ENCODE data around the gene SC5D. TPM values are rescaled to one million over a fixed set of nuclear protein-coding genes. Genes with fewer than 3 reads are reported as not detected.

The SC5D gene
- total RNA-seq, 4 donors from 2014 or later: 12.9 to 31.5 (median 20.3) TPM

DNA sequence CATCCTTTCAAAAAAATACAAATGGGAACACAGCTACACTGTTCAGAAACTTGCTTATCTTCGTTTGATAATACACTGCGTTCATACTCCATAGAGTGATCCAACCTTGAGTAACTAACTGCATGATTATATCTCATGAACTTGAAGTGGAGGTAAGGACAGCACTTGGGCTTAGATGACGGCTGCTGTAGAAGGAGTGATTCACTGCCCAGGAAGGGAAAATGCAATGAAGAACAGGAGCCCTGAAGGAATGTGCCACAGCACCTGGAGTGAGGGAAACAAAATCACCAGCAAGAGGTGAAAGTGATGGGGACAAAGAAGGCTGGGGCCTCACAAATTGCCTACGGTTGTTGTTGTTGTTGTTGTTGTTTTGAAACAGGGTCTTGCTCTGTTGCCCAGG, 44.1 kb upstream of the SC5D start:
- H3K4me1 ChIP-seq: peaks cover 0 to 4% (median 2%) of the 10 kb centered on the region in 4 donors
- intact Hi-C loops (cut with DNase I; ENCODE audit: low total_unique reads): loop anchor here (10.0 kb wide), 1 partner anchor 346 kb away; no protein-coding TSS in a partner anchor
- no peaks in the 10 kb centered on the region for H3K36me3 ChIP-seq
- H3K27me3 ChIP-seq: peaks cover 3% of the 10 kb centered on the region
- no peak overlapping the region for H3K27ac ChIP-seq
- no peak overlapping the region for H3K4me3 ChIP-seq
- in situ Hi-C loops (cut with MboI; ENCODE audit: low pct_ligation_motif_present in 1 of 4, low pct_unique_long_range_greater_than_20kb in 1 of 4, low sequenced_read_pairs in 3 of 4): loop anchor here in 1 of 4 donors (10.0 kb wide), 1 partner anchor 346 kb away; no protein-coding TSS in a partner anchor
- WGBS, 2 donors (ENCODE audit: low coverage in 1 of 2): 79 to 84% methylated on average over 3 to 4 of the region's 4 CpGs
- H3K9me3 ChIP-seq: no peaks in the 10 kb centered on the region
- no peak for DNase-seq
- TF ChIP-seq EP300 (IDR thresholded peaks at IDR 0.05; ENCODE audit: low read depth) (no peak), POLR2AphosphoS5 (IDR thresholded peaks at IDR 0.05) (no peak), POLR2A (IDR thresholded peaks at IDR 0.05) (no peak), CTCF (IDR thresholded peaks at IDR 0.05) (no peak)

DNA sequence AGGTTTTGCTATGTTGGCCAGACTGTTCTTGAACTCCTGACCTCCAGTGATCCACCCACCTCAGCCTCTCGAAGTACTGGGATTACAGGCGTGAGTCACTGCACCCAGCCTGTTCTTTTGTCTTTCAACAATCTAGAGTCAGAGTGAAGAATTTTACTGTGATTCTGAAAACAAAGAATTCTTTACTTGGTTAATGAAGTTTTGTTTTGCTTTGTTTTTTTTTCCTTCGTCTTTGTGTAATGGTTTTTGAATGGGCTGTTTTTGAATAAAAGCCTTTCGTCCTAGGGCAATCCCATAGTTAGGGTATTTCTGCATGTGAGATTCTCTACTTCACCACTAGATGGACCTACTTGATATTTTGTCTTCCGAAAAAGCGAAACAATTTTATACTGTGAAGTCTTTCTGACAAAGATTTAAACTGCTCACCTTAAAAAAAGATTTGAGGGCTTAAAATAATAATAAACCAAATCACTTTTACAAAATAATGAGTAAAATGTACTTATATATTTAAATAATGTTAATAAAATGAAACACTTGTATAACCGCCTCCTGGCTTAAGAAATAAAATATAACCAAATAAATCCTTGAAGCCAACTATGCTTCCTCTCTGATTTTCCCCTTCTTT, 43.4 kb upstream of the SC5D start:
- Histone ChIP-seq H3K27ac (no peak overlapping the region), H3K27me3 (peaks cover 5% of the 10 kb centered on the region), H3K9me3 (no peaks in the 10 kb centered on the region), H3K36me3 (no peaks in the 10 kb centered on the region), H3K4me1 (peaks cover 0 to 4% (median 2%) of the 10 kb centered on the region in 4 donors), H3K4me3 (no peak overlapping the region)
- in situ Hi-C loops (cut with MboI; ENCODE audit: low pct_ligation_motif_present in 1 of 4, low pct_unique_long_range_greater_than_20kb in 1 of 4, low sequenced_read_pairs in 3 of 4): loop anchor here in 1 of 4 donors (10.0 kb wide), 1 partner anchor 346 kb away; no protein-coding TSS in a partner anchor
- TF ChIP-seq CTCF (IDR thresholded peaks at IDR 0.05) (peak; percentile 67 to 83 (median 80)), EP300 (IDR thresholded peaks at IDR 0.05; ENCODE audit: low read depth) (no peak)
- DNase-seq: no peak
- whole genome bisulfite sequencing, 2 donors (ENCODE audit: low coverage in 1 of 2): 23 to 34% methylated on average over 7 of the region's 7 CpGs
- intact Hi-C loops (cut with DNase I; ENCODE audit: low total_unique reads): loop anchor here (10.0 kb wide), 1 partner anchor 346 kb away; no protein-coding TSS in a partner anchor

DNA sequence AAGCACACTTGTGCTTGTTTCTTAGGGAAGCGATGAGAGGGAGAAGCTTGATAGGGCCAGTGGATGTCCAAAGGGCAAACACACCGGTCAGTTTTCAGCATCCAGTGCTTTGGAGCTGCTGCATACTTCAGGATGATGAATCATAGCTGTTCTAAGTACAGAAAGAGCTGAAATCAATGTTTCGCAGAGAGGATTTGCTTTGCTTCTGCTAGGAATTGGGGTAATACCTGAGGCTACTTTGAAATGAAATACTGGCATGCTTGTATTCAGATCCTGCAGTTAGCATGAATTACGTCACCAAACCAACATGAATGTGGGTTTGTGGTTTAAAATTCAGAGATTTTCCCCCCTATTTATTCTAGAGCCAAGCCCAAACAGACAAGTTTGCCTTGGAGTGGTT, 41.7 kb upstream of the SC5D start:
- peaks cover 9% of the 10 kb centered on the region for H3K27me3 ChIP-seq
- H3K4me1 ChIP-seq: peaks cover 0 to 4% (median 2%) of the 10 kb centered on the region in 4 donors
- H3K4me3 ChIP-seq: no peak overlapping the region
- WGBS, 2 donors (ENCODE audit: low coverage in 1 of 2): 84 to 94% methylated on average over 2 to 4 of the region's 4 CpGs
- no peak overlapping the region for H3K27ac ChIP-seq
- no peak for DNase-seq
- intact Hi-C loops (cut with DNase I; ENCODE audit: low total_unique reads): no loop called here
- in situ Hi-C loops (cut with MboI; ENCODE audit: low pct_ligation_motif_present in 1 of 4, low pct_unique_long_range_greater_than_20kb in 1 of 4, low sequenced_read_pairs in 3 of 4): loop anchor here in 1 of 4 donors (25.0 kb wide), 1 partner anchor 89 kb away; no protein-coding TSS in a partner anchor
- no peaks in the 10 kb centered on the region for H3K9me3 ChIP-seq
- TF ChIP-seq POLR2A (IDR thresholded peaks at IDR 0.05): no peak
- no peaks in the 10 kb centered on the region for H3K36me3 ChIP-seq

DNA sequence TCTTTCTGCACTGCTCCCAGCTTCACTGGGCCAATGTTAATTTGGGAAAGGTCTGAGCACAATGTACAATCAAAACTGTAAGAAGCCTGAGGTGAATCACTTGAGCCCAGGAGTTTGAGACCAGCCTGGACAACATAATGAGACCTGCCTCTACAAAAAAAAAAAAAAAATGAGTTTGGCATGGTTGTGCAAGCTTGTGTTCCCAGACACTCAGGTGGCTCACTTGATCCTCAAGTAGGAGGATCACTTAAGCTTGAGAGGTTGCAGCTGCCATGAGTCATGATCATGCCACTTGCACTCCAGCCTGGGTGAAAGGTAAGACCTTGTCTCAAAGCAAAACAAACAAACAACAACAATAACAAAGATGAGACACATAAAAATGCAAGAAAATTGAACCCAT, 38.6 kb upstream of the SC5D start:
- intact Hi-C loops (cut with DNase I; ENCODE audit: low total_unique reads): no loop called here
- TF ChIP-seq EP300 (IDR thresholded peaks at IDR 0.05; ENCODE audit: low read depth) (no peak), POLR2AphosphoS5 (IDR thresholded peaks at IDR 0.05) (no peak), CTCF (IDR thresholded peaks at IDR 0.05) (no peak), POLR2A (IDR thresholded peaks at IDR 0.05) (no peak)

More for the DNA sequence above, 38.6 kb upstream of the SC5D start:
- Histone ChIP-seq H3K36me3 (no peaks in the 10 kb centered on the region), H3K27me3 (peaks cover 9% of the 10 kb centered on the region), H3K4me1 (peaks cover 0 to 4% (median 2%) of the 10 kb centered on the region in 4 donors), H3K9me3 (no peaks in the 10 kb centered on the region), H3K4me3 (no peak overlapping the region), H3K27ac (no peak overlapping the region)
- in situ Hi-C loops (cut with MboI; ENCODE audit: low pct_ligation_motif_present in 1 of 4, low pct_unique_long_range_greater_than_20kb in 1 of 4, low sequenced_read_pairs in 3 of 4): loop anchor here in 1 of 4 donors (25.0 kb wide), 1 partner anchor 92 kb away; no protein-coding TSS in a partner anchor
- DNase-seq: no peak

Data from transverse colon (tissue), 4 donors.